IPS-NIHi7 (cell line): ENCODE results near the gene E2F1.

Experiments used
- DNase-seq: peaks from one replicate; pipeline ENCODE4 v3.0.0; 2012; ENCODE audit warnings: mixed read lengths; ENCODE audit errors: extremely low spot score

E2F1 gene

DNA sequence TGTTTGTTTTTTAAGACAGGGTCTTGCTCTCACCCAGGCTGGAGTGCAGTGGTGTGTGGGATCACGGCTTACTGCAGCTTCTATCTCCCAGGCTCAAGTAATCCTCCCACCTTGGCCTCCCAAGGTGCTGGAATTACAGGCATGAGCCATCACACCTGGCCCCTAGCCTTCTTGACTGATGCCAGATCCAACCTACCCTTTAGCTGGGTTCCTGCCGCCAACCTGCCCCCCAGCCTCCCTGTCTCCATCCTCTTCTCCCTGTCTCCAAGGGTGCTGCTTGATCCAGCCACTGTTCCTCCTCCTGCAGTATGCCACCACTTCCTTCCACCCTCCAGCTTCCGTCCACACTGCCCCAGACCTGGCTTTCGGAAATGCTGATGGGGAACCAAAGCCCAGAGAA lies 27.3 kb downstream of the E2F1 start:
- no peak for DNase-seq

DNA sequence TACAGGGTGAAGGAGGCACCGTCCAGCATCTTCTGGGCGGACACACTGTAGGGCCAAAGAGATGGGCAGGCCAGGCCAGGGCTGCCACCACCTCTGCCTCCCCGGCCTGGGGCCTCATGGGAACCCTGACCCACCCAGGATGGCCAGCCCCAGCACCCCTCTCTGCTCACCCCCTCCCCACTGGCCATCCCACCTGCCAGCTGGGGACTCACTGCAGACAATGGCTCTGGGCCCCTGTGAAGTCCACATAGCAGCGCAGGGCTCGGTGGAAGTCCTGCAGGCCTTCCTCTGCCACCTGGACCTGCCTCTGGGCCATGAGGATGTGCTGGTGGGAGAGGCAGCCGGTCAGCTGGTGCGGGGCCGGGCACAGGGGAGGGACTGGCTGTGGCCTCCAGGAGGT lies 27.7 kb downstream of the E2F1 start:
- DNase-seq = no peak

GRCh38 chr20:33657704-33658095 lies 28.5 kb downstream of the E2F1 start:
- no peak for DNase-seq

GRCh38 chr20:33656783-33657703 lies 29.1 kb downstream of the E2F1 start:
- DNase-seq = no peak

DNA sequence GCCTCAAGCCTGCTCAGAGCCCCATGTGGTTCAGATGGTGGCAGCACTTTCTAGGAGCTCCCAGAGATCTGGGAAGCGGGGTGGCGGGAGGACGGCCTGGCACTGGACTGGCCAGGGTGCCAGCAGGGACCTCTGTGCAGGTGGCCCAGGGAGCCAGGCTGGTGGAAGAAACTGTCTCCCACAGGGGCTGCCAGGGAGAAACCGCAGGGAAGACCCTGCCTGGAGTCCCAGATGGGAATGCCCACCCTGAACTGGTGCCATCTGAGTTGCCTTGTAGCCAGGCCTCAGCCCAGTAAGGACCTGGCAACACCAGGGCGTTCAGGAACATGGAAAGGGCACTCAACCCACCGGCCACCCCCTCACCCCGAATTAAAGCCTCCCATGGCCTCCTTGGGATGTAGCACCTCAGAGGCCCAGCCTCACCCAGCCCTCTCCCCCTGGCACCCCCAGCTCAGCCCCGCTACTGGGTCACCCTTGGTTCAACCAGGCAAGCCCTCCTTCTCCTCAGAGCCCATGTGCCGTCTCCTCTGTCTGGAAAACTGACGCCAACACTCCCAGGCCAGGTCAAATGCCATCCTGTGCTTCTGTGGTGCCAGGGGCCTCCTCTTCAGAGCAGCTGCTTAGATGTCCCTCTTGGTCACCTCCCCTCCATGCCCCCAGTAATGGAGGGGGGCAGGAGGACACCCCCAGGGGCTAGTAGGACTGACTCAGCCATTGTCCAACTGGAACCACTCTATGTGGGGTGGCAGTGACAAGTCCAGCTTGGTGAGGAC lies 30.0 kb downstream of the E2F1 start:
- no peak for DNase-seq

- no peak for DNase-seq
These were observed 31.0 kb downstream of the E2F1 start for GRCh38 chr20:33655164-33655563.

- DNase-seq = no peak
These were observed 31.5 kb downstream of the E2F1 start for GRCh38 chr20:33654680-33655161.

DNA sequence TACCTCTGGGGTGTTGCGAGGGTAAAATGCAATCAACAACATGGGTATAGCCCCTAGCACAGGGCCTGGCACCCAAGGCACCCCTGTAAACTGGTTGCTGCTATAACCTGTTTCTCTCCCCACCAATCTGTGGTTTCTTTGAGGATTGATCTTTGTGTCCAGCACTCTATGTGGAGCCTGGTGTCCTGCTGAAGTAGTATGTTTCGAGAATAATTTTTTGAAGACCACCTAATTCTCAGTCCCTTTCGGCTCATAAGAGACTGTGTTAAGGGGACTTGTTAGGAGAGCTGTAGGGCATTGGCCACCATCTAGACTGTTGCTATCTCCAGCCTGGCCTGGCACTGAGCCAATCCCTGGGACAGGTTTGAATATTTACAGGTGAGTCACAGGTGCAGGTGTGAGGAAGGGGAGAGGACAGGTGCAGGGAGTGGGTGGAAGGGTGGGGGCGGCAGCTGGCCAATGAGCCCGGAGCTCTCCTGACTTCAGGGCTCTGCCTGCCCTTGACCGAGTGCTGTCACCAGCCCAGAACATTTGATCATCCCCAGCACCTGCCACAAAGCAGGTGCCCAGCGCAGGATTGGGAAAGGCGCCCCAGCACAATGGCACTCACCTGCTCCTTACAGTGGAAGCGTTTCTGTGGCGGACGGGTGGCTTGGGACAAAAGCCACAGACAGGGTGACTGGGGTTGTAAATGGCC lies 32.1 kb downstream of the E2F1 start:
- peak; percentile 46 for DNase-seq

GRCh38 chr20:33653218-33653899 lies 32.8 kb downstream of the E2F1 start:
- DNase-seq = peak; percentile 91

- DNase-seq = no peak
These were observed 34.6 kb downstream of the E2F1 start for GRCh38 chr20:33651562-33652048.

GRCh38 chr20:33650753-33651561 lies 35.2 kb downstream of the E2F1 start:
- DNase-seq = no peak

GRCh38 chr20:33650111-33650752 lies 36.0 kb downstream of the E2F1 start:
- no peak for DNase-seq

DNA sequence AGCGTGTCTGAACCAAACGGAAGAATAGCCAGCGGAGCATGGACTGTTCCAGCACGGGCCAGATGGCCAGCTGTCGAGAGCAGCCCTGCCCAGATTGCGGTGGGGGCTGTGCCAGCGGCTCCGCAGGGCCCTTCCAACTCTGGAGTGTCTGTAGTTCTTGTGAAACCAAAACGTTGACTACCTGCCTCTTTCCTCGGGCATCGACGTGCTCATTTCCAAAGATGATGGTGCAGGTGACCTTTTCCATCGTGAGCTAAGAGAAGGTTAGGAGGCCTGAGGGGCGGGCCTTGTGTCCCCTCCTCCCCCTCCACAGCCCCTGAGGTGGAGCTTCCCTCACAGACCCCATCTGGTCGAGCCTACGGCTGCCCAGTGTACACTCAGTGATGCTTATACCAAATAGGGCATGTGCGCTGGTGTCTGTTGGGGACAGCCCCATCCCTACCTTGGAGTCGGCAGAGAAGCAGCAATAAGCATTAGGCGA lies 36.9 kb downstream of the E2F1 start:
- no peak for DNase-seq

GRCh38 chr20:33648396-33649004 lies 37.7 kb downstream of the E2F1 start:
- DNase-seq = no peak

GRCh38 chr20:33647603-33648395 lies 38.4 kb downstream of the E2F1 start:
- no peak for DNase-seq

DNA sequence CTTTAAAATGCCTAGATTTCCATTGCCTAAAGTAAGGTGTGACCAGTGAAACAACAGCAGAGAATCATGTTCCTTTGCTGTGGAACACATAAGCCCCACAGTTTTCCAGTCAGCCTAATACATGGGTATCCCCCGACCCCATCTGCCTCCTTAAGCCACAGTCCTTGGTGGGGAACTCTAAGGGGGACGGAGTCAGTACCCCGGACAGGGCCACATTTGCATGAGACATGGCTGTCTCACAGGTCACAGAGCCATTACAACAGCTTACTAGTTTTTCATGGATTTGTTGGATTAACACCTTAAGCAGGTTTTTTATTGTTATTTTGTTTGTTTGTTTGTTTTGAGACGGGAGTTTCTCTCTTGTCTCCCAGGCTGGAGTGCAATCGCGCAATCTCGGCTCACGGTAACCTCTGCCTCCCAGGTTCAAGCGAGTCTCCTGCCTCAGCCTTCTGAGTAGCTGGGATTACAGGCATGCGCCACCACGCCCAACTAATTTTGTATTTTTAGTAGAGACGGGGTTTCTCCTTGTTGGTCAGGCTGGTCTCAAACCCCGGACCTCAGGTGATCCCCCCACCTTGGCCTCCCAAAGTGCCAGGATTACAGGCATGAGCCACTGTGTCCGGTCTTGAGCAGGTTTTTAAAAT lies 39.1 kb downstream of the E2F1 start:
- peak; percentile 79 for DNase-seq

GRCh38 chr20:33646191-33646590 lies 40.0 kb downstream of the E2F1 start:
- DNase-seq = no peak

GRCh38 chr20:33645396-33645795 lies 40.8 kb downstream of the E2F1 start:
- DNase-seq = no peak
